GM19328 (cell line): ENCODE measurements around the gene RCAN2.
"Not testable (repeated sequence)": the region's sequence is repeated elsewhere in the genome, so short reads cannot be mapped to it uniquely, and the experiment has no call there.

Experiments used
- ATAC-seq: cut with Tn5 transposase; IDR thresholded peaks from one replicate; pipeline ENCODE4 v1.9.1; 2021; ENCODE audit warnings: mild to moderate bottlenecking, moderate library complexity; ENCODE audit not compliant: unreplicated experiment

The RCAN2 gene

DNA sequence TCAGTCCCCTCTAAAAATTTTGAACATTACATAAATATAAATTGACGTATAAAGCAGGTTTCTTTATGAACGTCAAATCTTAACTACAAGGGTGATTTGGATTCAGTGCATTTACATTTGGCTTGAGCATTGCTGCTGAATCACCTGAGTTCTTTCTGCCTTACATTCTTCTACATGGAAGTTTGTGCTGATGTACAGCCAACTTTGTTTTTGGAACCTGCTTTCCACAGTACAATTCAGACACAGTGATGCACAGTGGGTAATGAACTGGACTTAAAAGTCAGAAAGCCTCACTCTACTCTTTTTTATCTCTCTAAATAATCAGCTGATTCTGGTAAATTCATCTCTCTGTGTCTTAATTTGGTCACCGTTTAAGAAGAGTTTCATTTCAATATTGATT lies 47.6 kb downstream of the RCAN2 start:
- ATAC-seq, result no peak

DNA sequence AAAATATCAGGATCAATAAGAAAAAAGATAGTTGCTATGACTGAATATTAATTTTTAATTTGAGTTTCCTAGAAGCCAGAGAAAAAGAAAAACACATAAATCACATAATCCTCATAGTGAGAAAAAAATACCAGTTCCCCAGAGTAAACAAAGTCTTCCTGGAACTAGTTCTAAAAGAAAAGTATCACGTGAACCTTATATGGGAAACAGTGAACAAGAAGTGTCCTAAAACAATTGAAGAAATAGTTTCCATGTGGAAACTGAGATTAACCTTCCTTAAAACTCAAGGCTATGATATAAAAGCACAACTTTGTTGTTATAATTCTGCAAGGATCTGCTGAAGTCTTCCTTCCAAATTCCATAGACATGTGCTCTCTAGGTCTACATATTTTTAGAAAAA lies 50.6 kb downstream of the RCAN2 start:
- ATAC-seq, result no peak

DNA sequence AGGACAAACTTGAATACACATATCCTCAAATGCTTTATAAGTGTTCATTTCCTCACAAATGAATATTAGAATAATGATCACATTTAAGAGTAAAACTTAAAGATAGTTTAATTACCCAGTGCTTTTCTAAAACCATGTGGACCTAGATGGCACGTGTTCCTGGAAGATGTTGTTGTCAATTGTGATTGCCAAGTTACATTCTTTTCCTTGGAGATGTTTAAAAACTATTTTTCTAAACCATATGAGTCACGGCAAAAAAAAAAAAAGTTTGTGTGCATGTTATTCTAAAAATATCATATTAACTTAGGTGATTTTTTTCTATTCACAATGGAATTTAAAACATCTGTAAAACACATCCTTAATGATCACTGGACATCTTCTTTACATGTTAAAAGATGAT lies 51.1 kb downstream of the RCAN2 start:
- no peak for ATAC-seq

DNA sequence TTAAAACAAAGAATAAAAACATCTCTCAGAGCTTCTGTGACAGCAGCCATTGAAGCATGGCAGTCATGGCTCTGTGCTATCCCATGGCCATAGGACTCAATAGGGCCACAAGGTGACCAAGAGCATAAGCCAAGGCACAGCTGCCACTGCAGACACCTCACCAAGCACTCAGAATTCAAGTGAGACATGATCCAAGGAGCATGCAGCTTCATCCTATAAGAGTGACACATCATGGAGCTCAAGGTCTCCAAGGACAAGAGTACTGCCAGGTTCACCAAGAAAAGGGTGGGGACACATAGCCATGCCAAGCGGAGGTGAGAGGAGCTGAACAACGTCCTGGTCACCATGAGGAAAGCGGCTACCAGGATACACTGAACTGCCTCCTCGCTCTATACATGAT lies 53.0 kb downstream of the RCAN2 start:
- ATAC-seq, result no peak

DNA sequence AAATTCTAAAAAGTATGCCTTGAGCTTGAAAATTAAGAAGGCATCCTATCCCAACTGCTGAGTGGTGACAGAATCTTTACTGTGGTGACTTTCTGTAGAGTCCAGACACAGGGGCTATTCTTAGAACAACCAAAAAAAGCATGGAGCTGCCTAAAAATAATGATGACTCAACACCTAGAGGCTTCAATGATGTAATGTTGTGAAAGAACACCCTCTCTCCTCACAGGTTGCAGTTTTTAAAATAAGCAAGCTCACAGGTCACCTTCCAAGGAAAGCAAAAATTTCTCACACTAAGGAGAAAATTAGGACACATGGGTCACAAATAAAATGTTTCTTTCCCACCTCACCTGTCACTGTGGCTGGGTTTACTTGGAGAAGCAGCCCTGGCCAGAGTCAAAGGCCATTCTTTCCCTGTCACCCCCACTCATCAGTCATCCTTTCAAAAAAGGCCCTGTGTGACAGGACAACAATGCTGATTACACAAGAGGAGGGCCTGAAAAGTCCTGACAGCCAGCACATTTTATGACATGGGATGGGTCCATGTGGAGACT lies 53.5 kb downstream of the RCAN2 start:
- ATAC-seq, result no peak

DNA sequence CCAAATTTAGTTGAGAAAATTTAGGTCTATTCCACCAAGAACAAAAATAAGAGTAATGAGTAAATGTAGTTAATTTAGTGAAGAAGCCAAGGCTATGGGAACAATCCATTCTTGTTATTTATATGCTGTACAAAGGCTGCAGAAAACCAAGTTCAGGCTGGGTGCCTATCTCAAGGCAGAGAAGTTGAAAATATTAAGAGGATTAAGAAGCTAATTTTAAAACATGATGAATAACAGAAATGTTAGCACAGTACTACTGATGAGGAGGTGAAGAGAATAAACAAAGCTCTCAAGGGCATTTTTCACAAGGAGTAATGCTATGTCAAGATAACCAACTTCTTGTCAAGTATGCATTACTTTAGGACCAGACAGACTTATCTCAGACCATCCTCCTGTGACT lies 68.6 kb downstream of the RCAN2 start:
- no peak for ATAC-seq

DNA sequence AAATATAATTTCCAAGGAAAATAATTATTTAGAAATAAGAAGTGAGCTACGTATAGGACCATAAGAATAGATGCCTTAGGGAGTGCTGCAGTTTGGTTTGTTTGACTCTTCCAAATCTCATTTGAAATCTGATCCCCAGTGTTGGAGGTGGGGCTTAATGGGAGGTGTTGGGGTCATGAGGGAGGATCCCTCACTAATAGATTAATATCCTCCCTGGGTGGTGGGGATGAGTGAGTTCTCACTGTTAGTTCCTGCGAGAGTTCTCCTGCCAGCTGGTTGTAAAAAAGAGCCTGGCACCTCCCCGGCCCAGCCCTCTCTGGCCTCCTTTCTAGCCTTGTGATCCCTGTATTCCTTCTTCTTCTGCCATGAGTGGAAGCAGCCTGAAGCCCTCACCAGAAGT lies 69.3 kb downstream of the RCAN2 start:
- no peak for ATAC-seq

DNA sequence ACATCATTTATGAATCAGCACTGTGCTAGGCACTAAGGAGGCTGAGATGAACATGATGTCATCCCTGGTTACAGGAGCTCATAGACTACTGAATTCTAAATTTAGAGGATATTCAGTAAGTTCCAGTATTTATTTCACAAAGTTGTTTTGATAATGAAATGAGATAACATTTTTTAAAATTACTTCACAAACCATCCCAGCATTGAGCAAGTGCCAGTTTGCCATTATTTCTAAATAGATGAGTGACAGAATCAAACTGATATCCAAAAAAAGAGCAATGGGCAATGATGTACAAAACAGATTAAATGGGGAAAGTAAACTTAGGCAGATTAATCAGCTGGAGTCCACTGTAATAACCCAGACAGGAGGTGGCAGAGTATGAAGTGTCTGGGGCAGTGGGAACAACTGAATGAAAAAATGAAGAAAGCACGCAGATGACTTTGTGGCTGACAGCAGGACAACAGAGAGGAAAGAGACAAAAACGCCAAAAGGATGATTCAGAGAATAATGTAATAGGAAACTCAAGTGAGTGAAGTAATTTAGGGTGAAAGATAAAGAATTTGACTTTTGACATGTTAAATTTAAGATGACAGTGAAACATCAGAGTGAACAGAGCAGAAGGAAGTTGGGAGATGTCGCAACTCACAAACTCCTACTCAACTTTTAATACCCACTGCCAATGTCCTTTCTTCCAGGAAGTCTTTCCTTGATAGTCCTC lies 70.2 kb downstream of the RCAN2 start:
- ATAC-seq, result no peak

DNA sequence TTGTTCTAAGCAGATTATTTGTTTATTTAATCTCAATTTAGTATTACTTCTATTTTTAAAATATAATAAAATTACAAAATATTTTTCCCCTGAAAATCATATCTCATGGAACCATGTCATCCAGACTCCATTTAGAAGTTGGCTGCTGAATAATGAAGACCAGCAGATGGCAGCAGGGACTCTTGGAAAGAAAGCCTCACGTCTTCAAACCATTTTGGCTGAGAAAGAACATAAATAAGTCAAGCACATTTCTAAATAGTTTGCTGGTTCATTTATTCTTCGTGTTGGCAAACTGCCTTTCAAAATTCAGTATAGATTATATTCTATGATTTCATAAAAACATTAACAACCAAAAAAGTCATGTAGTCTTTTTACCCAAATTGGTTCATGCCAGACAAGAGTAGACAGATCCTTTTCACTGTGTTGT lies 71.7 kb downstream of the RCAN2 start:
- no peak for ATAC-seq

DNA sequence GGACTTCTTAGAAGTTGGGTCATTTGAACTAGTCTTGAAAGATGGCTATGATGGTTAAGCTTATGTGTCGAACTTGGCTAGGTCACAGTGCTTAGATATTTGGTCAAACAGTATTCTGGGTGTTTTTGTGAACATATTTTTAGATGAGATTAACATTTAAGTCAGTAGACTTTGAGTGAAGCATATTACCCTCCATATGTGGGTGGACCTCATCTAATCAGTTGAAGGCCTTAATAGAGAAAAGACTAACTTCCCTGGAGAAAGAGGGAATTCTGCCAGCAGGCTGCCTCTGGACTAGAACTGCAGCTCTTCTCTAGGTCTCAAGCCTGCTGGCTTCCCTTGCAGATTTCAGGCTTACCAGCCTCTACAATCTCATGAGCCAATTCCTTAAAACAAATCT lies 76.9 kb downstream of the RCAN2 start:
- no peak for ATAC-seq

DNA sequence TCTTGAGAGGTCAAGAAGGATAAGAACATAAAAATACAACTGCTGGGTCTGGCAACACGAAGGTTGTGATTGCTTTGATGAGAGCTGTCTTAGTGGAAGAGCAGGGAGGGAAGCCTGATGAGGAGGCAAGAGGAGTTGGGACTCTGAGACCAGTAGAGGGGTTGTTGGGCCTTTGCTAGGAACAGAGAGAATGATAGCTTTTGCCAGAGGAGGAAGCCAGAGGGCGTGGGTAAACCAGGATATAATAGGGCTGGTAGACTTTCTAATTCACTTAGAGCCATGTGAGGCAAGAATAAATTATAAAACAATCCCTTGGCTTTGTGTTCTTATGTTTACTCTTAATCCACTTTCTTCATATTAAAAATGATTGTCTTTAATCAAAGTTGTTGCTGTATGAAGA lies 78.6 kb downstream of the RCAN2 start:
- ATAC-seq, result no peak

DNA sequence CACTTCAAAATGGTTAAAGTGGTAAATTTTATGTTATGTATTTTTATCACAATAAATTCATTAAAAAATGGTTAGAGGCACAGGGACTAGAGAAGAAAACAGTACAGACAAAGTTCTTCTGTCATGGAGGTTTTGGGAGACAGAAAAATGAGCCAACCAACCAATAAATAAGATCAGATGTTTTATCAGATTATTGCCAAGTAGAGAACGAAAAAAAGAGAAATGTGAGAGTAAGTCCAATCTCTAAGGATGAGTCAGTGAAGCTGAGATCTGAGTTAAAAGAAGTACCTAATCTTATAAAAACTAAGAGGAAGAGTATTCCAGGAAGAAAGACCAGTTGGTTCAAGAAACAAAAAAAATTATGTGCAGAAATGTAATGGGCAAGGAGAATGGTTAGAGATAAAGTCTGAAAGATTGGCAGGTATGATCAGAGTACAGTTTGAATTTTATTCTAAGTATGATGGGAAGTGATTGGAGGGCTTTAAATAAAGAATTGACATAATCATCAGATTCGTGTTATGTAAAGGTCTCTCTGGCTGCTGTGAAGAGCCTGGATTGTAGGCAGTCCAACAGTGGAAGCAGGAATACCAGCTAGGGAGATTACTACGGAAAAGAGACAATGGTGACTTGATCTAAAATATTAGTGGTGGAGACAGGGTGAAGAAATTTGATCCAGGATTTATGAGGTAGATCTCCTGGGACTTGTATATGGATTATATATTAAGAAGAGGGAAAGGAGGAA lies 79.6 kb downstream of the RCAN2 start:
- no peak for ATAC-seq

DNA sequence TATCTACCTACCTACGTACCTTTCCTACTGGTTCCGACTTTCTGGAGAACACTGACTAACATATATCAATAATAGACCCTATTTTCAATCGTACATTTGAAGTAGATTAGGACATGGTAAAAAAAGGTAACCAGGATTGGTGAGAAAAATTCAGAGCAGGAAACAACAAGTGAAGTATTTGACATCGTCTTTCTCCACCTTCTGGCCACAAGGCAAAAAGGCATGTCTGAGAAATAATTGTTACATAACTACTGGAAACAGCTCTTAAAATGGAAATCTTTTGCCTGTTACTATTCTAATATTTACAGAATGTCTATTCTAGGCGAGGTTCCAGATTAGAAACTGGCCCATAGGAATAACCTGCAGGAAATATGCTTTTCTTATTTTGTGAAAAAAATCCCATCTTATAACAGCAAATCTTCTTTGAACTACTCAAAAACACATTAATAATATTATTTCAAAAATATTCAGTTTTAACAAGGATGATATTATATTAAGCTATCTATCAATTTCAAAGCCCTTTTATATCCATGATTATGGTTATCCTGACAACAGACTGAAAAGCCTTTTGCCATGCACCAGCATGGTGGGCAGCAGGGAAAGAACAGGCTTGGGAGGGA lies 80.8 kb downstream of the RCAN2 start:
- ATAC-seq, result no peak

DNA sequence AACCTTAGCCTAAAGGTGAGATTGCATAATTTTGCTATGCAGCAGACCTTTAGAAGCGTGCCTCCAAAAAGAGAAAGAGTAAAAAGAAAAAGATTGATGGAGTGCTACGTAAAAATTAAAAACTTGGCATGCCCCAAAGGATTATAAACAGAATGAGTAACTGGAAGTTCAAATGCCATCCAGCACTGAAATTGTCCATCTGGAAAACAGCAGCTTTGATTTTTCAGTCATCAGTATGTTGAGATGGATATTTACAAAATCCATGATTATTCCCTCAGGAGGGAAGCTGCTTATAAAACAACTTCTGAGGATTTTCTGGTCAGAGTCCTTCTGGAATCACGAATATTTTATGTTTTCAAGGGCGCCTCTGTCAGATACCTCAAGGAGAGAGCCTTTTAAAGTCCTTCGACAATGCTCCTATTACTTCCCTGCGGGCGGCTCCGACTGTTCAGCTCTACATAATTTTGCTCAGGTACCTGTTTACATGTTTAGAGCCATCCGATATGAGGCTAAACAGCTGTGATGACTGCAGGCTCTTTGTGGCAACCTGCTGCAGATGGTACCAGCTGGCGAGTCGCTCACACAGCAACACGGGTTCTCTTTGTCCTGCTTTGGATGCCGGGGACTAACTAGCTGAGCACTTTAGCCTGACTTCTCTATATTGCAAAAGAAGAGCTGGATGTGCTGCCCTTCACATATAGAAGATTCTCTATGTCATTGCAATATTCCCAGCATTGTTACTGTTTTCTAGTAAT lies 83.3 kb downstream of the RCAN2 start:
- no peak for ATAC-seq

DNA sequence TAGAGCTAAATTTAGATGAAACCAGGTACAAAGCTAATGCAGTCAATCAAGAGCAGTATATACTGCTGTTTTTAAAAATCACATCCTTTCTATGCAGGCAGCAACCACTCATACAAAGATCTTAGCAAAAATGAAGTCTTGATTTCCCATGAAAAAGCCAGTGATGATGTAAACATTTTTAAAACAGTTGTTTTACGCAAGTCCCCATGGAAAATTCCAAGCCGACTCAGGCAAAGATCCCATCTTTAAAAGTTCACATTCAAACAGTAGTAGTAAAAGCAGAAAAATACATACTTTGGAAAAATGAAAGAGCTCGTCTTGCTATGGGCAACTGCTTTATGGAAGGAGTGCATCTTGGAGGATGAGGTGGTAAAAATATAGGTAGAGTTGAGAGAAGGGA lies 84.0 kb downstream of the RCAN2 start:
- no peak for ATAC-seq

DNA sequence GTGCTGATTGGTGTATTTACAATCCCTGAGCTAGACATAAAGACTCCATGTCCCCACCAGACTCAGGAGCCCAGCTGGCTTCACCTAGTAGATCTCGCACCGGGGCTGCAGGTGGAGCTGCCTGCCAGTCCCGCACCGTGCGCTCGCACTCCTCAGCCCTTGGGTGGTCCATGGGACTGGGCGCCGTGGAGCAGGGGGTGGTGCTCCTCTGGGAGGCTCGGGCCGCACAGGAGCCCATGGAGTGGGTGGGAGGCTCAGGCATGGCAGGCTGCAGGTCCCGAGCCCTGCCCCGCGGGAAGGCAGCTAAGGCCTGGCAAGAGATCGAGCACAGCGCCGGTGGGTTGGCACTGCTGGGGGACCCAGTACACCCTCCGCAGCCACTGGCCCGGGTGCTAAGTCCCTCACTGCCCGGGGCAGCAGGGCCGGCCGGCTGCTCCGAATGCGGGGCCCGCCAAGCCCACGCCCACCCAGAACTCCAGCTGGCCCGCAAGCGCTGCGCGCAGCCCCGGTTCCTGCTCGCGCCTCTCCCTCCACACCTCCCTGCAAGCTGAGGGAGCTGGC lies 85.5 kb downstream of the RCAN2 start:
- ATAC-seq, result not testable (repeated sequence)

DNA sequence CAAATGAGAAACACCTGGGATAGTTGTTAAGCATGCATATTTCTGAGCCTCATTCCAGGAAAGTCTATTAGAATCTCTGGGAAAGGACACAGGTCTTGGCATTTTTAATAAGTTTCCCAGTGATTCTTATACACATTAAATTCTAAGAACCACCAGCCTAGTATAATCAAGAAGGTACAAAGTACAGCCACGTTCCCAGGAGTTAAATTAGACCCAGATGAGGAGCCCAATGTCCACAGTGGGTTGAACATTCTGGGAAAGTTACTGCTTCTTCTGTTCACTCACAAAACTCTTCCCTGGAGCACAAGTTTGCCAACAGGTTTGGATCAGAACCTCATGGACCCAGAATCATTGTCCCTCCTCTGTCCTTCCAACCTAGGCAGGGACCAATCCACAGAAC lies 90.4 kb downstream of the RCAN2 start:
- ATAC-seq, result no peak

DNA sequence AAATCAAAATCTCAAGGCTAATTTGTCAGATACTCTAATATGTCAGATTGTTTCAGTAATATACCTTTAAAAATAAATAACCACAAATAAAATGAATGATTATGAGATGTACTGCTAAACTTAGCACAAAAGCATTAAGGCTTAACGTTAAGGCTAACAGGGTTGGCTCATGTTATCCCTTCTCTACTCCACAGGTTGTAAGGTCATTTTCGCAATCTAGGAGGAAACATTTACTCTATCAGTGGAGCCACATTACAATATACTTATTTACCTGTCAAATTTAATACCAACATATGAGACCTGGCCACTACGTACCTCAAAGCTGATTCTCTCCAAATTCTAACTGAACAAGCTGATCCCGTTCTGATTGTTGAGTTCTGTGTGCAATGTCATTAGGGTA lies 95.7 kb downstream of the RCAN2 start:
- no peak for ATAC-seq

DNA sequence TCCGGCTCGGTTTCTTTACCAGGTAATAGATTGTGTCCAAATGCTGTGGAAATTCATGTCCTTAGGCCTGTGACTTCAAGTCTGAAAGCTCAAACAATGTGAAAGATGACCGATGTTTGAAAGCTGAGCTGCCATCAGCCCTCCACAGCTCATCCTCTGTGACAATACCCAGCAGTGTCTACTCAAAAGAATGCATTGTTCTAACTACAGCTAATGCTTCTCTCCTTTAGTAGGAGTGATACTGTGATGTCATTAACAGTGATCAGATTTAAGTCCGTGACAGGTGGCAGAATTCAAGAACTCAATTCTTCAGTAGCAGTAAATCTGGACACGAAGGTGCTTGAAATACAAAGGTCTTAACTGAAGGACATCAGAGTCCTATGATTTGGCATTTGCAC lies 97.3 kb downstream of the RCAN2 start:
- ATAC-seq, result no peak

DNA sequence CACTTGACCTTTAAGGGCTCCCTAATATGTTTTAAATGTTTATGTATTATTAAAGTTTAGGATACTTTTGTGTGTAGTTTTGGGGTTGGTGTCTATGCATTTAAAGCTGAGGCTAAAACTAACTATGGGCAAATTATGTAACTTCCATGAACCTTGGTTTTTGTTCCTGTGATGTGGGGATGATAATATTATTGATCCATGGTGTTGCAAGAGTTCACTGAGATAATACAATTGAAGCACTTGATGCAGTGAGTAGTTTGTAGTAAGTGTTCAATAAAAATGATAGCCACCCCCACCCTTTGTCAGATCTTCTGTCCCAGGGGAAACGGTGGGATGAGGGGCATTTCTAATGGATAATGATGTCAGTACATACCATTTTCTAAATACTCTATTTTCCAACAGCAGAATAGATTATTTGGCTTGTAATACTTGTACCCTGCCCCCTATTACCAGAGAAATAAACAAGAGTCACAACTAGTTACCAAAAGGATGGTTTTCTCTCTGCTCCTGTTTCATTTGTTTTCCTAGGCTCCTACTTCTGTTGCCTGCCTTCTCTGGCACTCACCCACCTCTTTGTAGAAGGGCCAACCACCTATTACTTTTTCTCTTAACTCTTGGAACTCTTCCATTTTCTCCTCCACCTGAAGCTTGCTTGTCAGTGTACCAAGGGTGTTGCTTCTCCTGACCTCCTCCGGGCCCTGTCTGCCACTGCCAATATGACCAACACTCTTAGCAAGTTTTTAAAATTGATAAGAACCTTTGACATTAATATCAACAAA lies 97.9 kb downstream of the RCAN2 start:
- ATAC-seq, result no peak
